HG03175 (cell line): ENCODE data around the gene AZIN2.
"Not testable (repeated sequence)": the region's sequence is repeated elsewhere in the genome, so short reads cannot be mapped to it uniquely, and the experiment has no call there.

Experiments used
- ATAC-seq: cut with Tn5 transposase; IDR thresholded peaks from one replicate; pipeline ENCODE4 v1.9.1; 2021; ENCODE audit warnings: mild to moderate bottlenecking, moderate library complexity; ENCODE audit not compliant: unreplicated experiment

AZIN2 gene

GRCh38 chr1:33126411-33127000 lies 45.6 kb downstream of the AZIN2 start:
- no peak for ATAC-seq

DNA sequence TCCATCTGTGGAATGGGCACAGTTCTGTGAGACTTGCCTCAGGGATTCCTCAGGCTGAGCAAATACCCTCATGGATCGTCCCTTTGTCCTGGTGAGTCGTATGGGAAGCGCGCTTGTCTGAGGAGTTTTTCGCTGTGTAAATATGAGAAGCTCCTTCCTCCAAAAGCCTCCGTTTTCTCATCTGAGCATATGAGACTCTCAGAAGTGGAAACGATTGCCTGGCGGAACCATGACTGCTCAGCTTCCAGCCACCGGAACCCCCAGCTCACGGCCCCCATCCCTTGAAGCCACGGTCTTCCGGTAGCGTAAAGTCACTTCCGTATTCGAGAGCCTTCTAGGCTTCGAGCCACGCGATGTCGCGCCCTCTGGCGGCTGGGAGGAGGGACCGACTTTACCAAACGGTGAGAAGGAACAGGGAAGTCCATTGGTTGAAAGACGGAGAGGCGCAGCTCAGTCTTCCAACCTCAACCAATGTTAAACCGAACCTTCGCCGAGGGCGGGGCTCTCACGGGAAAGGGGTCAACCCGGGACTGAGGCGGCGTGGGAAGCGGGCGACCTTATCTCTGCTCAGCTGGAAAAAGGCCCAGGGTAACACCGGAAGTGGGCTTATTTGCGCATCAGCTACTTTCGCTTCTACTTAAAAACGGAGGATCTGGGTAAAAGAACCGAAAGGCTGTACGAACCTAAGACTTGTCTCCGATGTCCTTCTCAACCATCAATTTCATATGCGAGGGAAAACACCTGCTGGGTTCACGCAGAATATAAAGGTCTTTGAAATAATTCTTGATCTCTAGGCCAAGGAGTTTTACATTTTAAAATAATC lies 46.3 kb downstream of the AZIN2 start:
- ATAC-seq, result peak; percentile 94

- no peak for ATAC-seq
Observed at GRCh38 chr1:33128781-33129180, 47.8 kb downstream of the AZIN2 start.

DNA sequence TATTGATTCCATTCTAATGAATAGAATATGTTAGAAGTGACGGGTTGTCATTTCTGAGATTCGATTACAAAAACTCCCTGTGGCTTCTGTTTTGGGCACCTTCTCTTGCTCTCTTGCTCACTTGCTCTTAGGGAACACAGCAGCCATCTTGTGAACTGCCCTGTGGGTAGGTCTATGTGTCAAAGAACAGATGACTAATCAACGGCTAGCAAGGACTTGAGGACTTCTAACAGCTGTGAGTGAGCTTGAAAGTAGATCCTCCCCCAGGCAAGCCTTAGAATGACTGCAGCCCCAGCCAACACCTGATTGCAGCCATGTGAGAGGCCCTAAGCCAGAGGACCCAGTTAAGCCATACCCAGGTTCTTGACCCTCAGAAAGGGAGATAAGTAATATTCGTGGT lies 49.3 kb downstream of the AZIN2 start:
- no peak for ATAC-seq

DNA sequence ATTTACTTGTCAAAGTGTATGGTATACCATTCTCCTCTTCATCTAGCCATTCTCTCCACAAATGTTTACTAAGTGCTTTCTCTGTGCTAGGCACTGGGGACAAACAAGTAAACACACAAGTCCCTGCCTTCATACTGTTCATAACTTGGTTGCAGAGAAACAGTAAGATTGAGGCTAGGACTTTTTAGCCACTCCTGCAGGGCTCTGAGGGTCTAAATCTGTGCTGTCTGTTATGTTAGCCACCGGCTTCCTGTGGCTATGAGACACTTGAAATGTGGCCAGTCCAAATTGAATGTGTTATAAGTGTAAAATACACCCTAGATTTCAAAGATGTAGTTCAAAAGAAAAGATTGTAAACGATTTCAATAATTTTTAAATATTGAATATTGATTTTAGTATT lies 50.2 kb downstream of the AZIN2 start:
- ATAC-seq, result no peak

- ATAC-seq, result no peak
Observed at GRCh38 chr1:33132549-33132948, 51.6 kb downstream of the AZIN2 start.

DNA sequence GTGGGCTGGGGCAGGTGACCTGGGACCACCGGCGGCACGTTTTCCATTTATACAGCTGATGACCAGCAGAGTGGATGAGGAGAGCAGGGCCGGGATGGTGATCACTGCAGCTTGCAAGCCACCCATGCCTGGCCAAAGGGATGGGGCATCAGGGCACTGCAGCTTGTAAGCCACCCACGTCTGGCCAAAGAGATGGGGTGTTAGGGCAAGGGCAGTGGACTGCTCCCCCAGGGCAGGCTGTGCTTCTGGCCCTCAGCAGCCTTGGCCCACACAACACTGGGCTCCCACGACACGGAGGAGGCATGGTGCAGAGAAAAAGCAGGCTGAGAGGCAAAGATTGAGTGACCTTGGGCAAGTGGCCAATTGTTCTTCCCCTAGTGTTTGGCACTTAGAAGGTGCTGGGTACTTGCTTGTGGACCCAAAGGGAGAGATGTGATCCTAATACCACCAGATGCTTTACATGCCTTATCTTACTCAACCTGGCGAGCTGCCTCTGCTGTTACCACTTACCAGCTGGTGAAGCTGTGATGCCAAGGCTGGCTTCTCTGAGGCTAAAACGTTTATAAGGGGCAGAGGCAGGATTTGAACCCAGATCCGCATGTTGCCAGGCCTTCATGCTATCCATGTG lies 52.6 kb downstream of the AZIN2 start:
- no peak for ATAC-seq

- not testable (repeated sequence) for ATAC-seq
Observed at GRCh38 chr1:33136041-33136440, 55.1 kb downstream of the AZIN2 start.

GRCh38 chr1:33137800-33138199 lies 56.8 kb downstream of the AZIN2 start:
- ATAC-seq, result no peak

DNA sequence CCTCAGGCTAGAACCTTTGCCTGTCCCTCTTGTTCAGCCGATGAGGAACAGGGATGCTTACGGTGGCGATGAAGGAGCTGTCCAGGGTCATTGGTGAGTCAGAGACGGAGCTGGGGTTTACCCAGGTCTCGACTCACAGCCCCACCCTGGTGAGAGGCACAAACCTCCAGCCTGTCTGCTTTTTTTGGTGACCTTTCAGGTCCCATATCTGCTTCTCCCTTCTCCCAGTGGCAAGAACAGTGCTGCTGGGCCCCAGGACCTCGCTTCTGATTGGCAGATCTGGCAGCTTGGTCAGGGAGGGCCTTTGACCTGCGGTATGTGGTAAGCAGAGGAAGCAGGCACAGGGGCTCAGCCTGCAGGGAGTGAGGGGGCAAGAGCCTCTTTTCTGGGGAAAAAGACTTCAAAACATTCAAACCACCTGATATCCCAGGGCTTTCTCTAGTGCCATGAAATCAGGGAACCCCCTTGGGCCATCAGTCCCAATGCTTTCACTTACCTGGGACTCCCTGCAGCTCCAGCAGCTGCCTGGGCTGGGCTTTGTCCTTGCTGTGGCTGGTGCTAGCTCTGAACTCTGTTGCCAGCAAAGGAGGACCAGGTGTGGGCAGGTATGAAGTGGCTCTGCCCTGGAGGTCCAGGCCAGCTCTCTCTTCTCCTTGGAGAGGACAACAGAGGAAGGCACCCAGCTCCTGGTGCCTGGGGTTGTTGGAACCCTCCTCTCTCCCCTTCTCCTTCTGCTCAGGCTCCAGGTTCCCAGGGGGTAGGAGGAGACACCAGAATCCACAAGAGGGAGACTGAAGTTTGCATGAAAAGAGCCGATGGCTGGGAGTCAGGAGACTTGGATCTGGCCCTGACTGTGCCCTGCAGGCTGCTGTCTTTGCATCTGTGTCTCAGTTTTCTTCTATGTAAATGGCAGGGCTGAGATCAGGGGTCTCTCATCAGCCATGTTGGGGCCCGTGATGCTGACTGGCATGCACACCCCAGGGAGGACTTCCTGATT lies 59.5 kb downstream of the AZIN2 start:
- ATAC-seq, result no peak

DNA sequence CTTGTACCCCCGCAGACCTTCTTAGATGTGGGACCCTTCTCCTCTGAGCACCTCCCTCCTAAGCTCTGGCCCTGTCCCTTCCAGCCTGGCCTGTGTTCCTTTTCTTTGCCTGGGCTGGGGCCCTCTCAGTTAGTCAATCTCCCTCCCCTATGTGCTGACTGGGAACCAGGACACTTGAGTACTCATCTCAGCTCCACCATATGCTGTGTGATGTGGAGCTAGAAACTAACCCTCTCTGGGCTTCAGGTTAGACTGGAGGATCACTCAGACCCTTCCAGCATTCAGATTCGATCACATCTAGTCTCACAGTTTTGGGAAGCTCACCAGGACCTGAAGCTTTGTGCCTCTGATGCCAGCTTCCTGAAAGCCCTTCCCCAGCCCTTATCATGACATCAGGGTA lies 60.3 kb downstream of the AZIN2 start:
- no peak for ATAC-seq

DNA sequence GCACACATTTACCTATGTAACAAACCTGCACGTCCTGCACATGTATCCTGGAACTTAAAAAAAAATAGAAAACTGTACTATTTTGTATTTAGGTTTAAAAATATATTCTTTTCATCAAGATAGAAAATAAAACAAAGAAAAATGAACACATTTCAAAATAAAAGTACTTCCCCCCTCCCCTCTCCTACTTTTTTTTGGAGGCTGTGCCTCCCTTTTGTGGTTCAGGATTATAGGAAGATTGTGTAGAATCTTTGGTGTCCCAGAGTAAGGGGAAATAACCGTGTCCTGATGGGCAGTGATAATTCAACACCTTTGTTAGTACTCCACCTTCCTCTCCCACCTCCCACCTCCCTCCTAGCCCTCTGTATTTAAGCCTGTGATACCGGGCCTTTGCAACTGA lies 60.8 kb downstream of the AZIN2 start:
- no peak for ATAC-seq

GRCh38 chr1:33142483-33143064 lies 61.6 kb downstream of the AZIN2 start:
- no peak for ATAC-seq

DNA sequence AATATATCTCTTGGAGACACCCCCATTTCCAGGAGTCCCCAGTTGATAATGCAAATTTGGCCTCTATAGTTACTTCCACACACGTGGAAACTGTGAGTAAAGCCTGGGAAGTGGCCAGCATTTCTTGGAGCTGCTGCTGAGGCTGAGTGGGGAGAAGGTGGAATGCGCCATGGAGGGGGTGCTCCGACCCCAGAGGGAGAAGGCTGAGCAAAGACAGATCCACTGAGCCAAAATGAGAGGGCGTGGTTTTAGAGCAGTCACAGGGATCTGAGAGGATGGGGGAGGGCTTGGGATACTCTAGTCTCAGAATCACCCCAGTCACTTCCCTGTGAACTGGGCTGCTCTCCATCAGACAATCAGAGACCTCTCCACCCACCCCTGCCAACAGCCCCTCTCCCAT lies 62.2 kb downstream of the AZIN2 start:
- ATAC-seq, result no peak

- no peak for ATAC-seq
Observed at GRCh38 chr1:33143698-33144097, 62.7 kb downstream of the AZIN2 start.

GRCh38 chr1:33146003-33146402 lies 65.0 kb downstream of the AZIN2 start:
- no peak for ATAC-seq

- no peak for ATAC-seq
Observed at GRCh38 chr1:33147275-33147996, 66.5 kb downstream of the AZIN2 start.

DNA sequence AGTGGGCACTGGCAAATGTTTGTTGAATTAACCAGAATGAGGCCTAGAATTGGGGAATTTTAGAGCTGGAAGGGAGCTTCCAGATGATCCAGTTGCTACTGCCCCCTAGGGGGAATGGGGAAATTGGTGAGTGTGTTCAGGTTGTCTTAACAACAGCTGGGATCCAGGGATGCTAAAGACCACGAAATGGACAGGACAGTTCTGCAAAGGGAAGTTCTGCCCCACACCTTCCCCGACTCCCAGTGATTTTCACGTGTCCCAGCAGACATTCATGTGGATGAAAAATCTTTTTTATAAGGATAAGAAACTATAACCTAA lies 67.0 kb downstream of the AZIN2 start:
- no peak for ATAC-seq

GRCh38 chr1:33148615-33149014 lies 67.7 kb downstream of the AZIN2 start:
- ATAC-seq, result no peak
